HL-60 (cell line): ENCODE data around the gene TMEM247.
"Not testable (repeated sequence)": the region's sequence is repeated elsewhere in the genome, so short reads cannot be mapped to it uniquely, and the experiment has no call there.

Experiments used
- DNase-seq, 2 experiments: peaks; one replicate each; pipeline ENCODE4 v3.0.0-alpha.2; 2010 to 2020; ENCODE audit warnings: low read depth in 1 of 2, low spot score in 1 of 2
- H3K27ac ChIP-seq: fragments of 250-450 bp; sonication (Bioruptor Pico); replicated peaks from 2 replicates; pipeline ENCODE4 v1.5.1; 2020; ENCODE audit warnings: mild to moderate bottlenecking, moderate library complexity
- H3K27me3 ChIP-seq: fragments of 250-450 bp; sonication (Bioruptor Pico); 2 replicates; pipeline ENCODE4 v1.5.1; 2021; ENCODE audit warnings: mild to moderate bottlenecking, moderate library complexity; ENCODE audit not compliant: insufficient read depth, poor library complexity, severe bottlenecking
- H3K4me3 ChIP-seq: replicated peaks from 2 replicates; pipeline ENCODE4 v1.5.1; 2011; ENCODE audit warnings: mild to moderate bottlenecking, control low read depth, low read length; ENCODE audit not compliant: insufficient read depth
- GABPA ChIP-seq: IDR thresholded peaks from 2 replicates; pipeline ENCODE4 v1.6.1; 2012; ENCODE audit warnings: low read depth
- POLR2AphosphoS5 ChIP-seq: IDR thresholded peaks from 2 replicates; pipeline ENCODE4 v1.6.1; 2012; ENCODE audit warnings: low read depth
- SPI1 ChIP-seq: IDR thresholded peaks from 2 replicates; pipeline ENCODE4 v1.6.1; 2012; ENCODE audit warnings: low read depth, mild to moderate bottlenecking, borderline replicate concordance
- TF ChIP-seq, protein P1 (sequence below): IDR thresholded peaks from 2 replicates; pipeline ENCODE4 v1.6.1; 2012; ENCODE audit warnings: low read depth; ENCODE audit not compliant: insufficient replicate concordance
- TF ChIP-seq, protein P2 (sequence below): IDR thresholded peaks from one replicate; pipeline ENCODE4 v1.5.1; 2011; ENCODE audit warnings: low read length, control low read depth, inconsistent platforms; ENCODE audit not compliant: insufficient read depth

Gene TMEM247

DNA sequence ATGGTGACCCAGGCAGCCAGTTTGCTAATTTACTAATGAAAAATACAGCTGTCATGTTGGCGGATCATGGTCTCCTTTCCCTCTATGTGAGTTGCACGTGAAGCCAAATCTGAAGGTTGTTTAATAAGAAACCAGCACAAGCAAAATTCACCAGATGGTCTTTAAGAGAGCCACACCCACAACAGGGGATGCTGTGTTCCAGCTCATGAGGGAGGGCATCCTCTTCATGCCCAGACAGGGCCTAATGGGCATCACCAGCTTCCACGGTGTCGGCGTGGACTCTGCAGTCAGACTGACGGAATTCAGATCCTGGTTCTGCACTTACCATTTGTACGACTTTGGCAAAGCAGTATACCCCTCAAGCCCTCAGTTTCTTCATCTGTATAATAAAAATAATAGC lies 39.9 kb downstream of the TMEM247 start:
- no peak for DNase-seq
- TF ChIP-seq POLR2AphosphoS5 (no peak), GABPA (no peak), SPI1 (no peak)
- TF ChIP-seq, protein P1, sequence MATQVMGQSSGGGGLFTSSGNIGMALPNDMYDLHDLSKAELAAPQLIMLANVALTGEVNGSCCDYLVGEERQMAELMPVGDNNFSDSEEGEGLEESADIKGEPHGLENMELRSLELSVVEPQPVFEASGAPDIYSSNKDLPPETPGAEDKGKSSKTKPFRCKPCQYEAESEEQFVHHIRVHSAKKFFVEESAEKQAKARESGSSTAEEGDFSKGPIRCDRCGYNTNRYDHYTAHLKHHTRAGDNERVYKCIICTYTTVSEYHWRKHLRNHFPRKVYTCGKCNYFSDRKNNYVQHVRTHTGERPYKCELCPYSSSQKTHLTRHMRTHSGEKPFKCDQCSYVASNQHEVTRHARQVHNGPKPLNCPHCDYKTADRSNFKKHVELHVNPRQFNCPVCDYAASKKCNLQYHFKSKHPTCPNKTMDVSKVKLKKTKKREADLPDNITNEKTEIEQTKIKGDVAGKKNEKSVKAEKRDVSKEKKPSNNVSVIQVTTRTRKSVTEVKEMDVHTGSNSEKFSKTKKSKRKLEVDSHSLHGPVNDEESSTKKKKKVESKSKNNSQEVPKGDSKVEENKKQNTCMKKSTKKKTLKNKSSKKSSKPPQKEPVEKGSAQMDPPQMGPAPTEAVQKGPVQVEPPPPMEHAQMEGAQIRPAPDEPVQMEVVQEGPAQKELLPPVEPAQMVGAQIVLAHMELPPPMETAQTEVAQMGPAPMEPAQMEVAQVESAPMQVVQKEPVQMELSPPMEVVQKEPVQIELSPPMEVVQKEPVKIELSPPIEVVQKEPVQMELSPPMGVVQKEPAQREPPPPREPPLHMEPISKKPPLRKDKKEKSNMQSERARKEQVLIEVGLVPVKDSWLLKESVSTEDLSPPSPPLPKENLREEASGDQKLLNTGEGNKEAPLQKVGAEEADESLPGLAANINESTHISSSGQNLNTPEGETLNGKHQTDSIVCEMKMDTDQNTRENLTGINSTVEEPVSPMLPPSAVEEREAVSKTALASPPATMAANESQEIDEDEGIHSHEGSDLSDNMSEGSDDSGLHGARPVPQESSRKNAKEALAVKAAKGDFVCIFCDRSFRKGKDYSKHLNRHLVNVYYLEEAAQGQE, result no peak
- TF ChIP-seq, protein P2, sequence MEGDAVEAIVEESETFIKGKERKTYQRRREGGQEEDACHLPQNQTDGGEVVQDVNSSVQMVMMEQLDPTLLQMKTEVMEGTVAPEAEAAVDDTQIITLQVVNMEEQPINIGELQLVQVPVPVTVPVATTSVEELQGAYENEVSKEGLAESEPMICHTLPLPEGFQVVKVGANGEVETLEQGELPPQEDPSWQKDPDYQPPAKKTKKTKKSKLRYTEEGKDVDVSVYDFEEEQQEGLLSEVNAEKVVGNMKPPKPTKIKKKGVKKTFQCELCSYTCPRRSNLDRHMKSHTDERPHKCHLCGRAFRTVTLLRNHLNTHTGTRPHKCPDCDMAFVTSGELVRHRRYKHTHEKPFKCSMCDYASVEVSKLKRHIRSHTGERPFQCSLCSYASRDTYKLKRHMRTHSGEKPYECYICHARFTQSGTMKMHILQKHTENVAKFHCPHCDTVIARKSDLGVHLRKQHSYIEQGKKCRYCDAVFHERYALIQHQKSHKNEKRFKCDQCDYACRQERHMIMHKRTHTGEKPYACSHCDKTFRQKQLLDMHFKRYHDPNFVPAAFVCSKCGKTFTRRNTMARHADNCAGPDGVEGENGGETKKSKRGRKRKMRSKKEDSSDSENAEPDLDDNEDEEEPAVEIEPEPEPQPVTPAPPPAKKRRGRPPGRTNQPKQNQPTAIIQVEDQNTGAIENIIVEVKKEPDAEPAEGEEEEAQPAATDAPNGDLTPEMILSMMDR, result no peak
- H3K4me3 ChIP-seq, result no peak overlapping the region
- H3K27ac ChIP-seq, result no peak overlapping the region
- H3K27me3 ChIP-seq, result no peaks in the 10 kb centered on the region

DNA sequence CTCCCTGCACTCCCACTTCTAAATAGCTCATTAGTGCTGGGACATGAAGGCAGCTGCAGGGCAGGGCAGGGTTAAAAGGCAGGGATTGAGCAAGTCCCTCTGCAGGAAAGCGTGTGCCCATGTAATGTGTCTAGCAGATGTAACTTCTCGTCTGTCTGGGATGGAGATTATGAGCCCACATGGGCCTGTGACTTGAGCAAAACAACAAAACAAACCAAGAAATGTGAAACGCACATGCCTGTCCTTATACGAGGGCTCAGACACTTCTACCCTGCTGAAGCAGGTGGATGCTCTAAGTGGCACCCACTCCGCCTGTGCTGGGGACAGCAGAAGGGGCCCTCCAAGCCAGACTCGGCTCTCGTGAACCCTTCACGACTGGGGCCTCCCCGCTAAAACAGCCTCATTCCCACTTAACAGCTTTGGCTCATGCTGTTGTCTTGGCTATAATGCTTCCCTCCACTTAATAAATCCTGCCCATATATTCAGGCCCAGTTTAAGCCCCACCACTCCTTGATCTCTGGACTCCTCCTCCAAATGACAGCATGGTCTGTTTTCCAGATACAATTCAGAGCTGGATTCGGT lies 40.9 kb downstream of the TMEM247 start:
- Histone ChIP-seq H3K27me3 (no peaks in the 10 kb centered on the region), H3K27ac (no peak overlapping the region), H3K4me3 (no peak overlapping the region)
- TF ChIP-seq, protein P2, result no peak
- TF ChIP-seq GABPA (no peak), POLR2AphosphoS5 (no peak), SPI1 (no peak)
- TF ChIP-seq, protein P1, result no peak
- DNase-seq, result no peak

DNA sequence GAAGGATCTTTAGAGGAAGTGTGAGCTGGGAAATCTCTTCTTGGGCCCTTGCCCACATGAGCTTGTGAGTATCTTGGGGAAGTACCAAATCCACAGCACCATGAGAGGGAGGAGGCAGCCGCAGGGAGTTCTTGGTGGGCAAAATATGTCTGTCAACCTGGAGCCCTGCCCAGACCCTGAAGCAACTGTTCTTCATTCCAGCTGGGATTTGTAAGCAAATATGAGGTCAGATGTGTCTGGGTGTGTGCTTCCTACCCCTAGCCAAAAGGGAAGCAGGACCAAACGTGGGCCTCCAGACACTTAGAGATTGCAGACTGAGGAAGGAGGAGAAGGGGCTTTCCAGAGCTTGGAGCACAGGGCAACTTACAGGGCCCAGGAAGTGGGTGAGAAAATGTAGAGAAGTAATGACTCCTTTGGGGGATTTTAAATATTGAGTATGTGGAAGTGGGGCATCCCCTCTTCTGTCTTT lies 41.9 kb downstream of the TMEM247 start:
- no peak for TF ChIP-seq POLR2AphosphoS5
- TF ChIP-seq, protein P1, result no peak
- peak; percentile 32; the same call in 1 of the 2 replicates for TF ChIP-seq SPI1
- TF ChIP-seq, protein P2, result no peak
- no peak for TF ChIP-seq GABPA
- Histone ChIP-seq H3K27ac (no peak overlapping the region), H3K27me3 (no peaks in the 10 kb centered on the region), H3K4me3 (no peak overlapping the region)
- DNase-seq, result no peak

DNA sequence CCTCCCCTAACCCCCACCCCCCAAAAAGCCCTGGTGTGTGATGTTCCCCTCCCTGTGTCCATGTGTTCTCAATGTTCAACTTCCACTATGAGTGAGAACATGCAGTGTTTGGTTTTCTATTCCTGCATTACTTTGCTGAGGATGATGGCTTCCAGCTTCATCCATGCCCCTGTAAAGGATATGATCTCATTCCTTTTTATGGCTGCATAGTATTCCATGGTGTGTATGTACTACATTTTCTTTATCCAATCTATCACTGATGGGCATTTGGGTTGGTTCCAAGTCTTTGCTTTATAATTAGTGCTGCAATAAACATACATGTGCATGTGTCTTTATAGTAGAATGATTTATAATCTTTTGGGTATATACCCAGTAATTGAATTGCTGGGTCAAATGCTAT lies 43.0 kb downstream of the TMEM247 start:
- not testable (repeated sequence) for H3K27ac ChIP-seq, H3K27me3 ChIP-seq, DNase-seq, H3K4me3 ChIP-seq
